H1 (cell line): ENCODE results near the gene VAPA. TPM values are rescaled to one million over a fixed set of nuclear protein-coding genes. Genes with fewer than 3 reads are reported as not detected.

Source experiments
- CTCF ChIA-PET: fragments of 300-600 bp; sonication (Branson Sonifier 250); formaldehyde crosslinking; loops from one replicate; lab custom pipeline; 2021; ENCODE audit not compliant: partially characterized antibody; lab: Charles Lee
- POLR2A ChIA-PET: fragments of 300-600 bp; sonication (Branson Sonifier 250); formaldehyde crosslinking; loops from one replicate; lab custom pipeline; 2021; ENCODE audit warnings: inconsistent platforms; ENCODE audit not compliant: partially characterized antibody; lab: Charles Lee
- DNase-seq, 2 experiments: peaks; one replicate each; pipeline versions ENCODE4 v3.0.0 to v3.0.0-alpha.2; 2010 to 2022; ENCODE audit warnings: low spot score in 2 of 2, low read depth in 1 of 2, mixed read lengths in 1 of 2
- FAIRE-seq: peaks from 2 replicates; lab custom pipeline; 2011; peaks lifted over from hg19 to GRCh38; lab: Jason Lieb, UNC
- H2AFZ ChIP-seq: 2 replicates; pipeline ENCODE4 v1.8.1; 2012; ENCODE audit warnings: low read length, inconsistent platforms
- H2AK5ac ChIP-seq: 2 replicates; pipeline ENCODE4 v1.6.1; 2013; ENCODE audit warnings: low read depth, low read length
- H2BK120ac ChIP-seq: replicated peaks from 2 replicates; pipeline ENCODE3; 2013; ENCODE audit warnings: low read depth, low read length, inconsistent platforms
- H2BK12ac ChIP-seq: 2 replicates; pipeline ENCODE4 v1.6.1; 2013; ENCODE audit warnings: low read depth, low read length
- H2BK15ac ChIP-seq: 2 replicates; pipeline ENCODE4 v1.6.1; 2013; ENCODE audit warnings: low read length
- H2BK20ac ChIP-seq: 2 replicates; pipeline ENCODE4 v1.6.1; 2013; ENCODE audit warnings: low read length
- H2BK5ac ChIP-seq: 2 replicates; pipeline ENCODE4 v1.6.1; 2013; ENCODE audit warnings: low read depth, low read length
- H3K14ac ChIP-seq: 2 replicates; pipeline ENCODE4 v1.6.1; 2013; ENCODE audit warnings: inconsistent platforms; ENCODE audit not compliant: insufficient read length
- H3K18ac ChIP-seq: 2 replicates; pipeline ENCODE4 v1.6.1; 2013; ENCODE audit warnings: low read length; ENCODE audit errors: extremely low read depth
- H3K23ac ChIP-seq: 2 replicates; pipeline ENCODE4 v1.6.1; 2013; ENCODE audit warnings: inconsistent platforms; ENCODE audit not compliant: insufficient read length
- H3K23me2 ChIP-seq: 2 replicates; pipeline ENCODE4 v1.6.1; 2013; ENCODE audit warnings: low read depth, low read length
- H3K27ac ChIP-seq: 2 replicates; pipeline ENCODE4 v1.6.1; 2011; ENCODE audit warnings: low read depth, low read length, inconsistent platforms
- H3K27me3 ChIP-seq, 4 experiments: replicated peaks in 1 of 4; 1 replicate in 1 of 4; 2 replicates in 3 of 4; pipeline versions ENCODE4 v1.6.1 to v1.8.1; 2011 to 2013; ENCODE audit warnings: low read length in 3 of 4, mild to moderate bottlenecking in 3 of 4, inconsistent platforms in 2 of 4, mixed read lengths in 2 of 4, moderate library complexity in 1 of 4; ENCODE audit not compliant: control insufficient read depth in 3 of 4, insufficient read depth in 3 of 4; ENCODE audit errors: extremely low read depth in 1 of 4
- H3K36me3 ChIP-seq, 4 experiments: 2 replicates each; pipeline versions ENCODE4 v1.6.1 to v1.8.1; 2011 to 2013; ENCODE audit warnings: mild to moderate bottlenecking in 4 of 4, low read length in 3 of 4, moderate library complexity in 2 of 4, control low read depth in 1 of 4, inconsistent platforms in 1 of 4; ENCODE audit not compliant: insufficient read depth in 4 of 4, control insufficient read depth in 2 of 4
- H3K4ac ChIP-seq: replicated peaks from 2 replicates; pipeline ENCODE3; 2013; ENCODE audit warnings: low read length, low read depth, mixed read lengths, inconsistent platforms; ENCODE audit not compliant: insufficient read length
- H3K4me1 ChIP-seq, 4 experiments: replicated peaks in 1 of 4; 1 replicate in 1 of 4; 2 replicates in 3 of 4; pipeline versions ENCODE4 v1.6.1 to v1.8.1; 2011 to 2013; ENCODE audit warnings: low read length in 3 of 4, inconsistent platforms in 2 of 4, mixed read lengths in 1 of 4; ENCODE audit not compliant: insufficient read depth in 4 of 4, control insufficient read depth in 3 of 4
- H3K4me2 ChIP-seq, 2 experiments: 2 replicates each; pipeline versions ENCODE4 v1.6.1 to v1.8.1; 2011 to 2013; ENCODE audit warnings: low read depth in 2 of 2, low read length in 2 of 2, control low read depth in 1 of 2, inconsistent platforms in 1 of 2, mild to moderate bottlenecking in 1 of 2; ENCODE audit not compliant: insufficient read depth in 1 of 2
- H3K4me3 ChIP-seq, 4 experiments: fragments of 200-600, 300-600 bp in 1 of 4; sonication (generic), shearing (Covaris generic), sonication (Bioruptor Twin) in 1 of 4; 2 replicates each; pipeline versions ENCODE4 v1.5.1 to v1.8.1; 2011 to 2016; ENCODE audit warnings: low read length in 4 of 4, low read depth in 3 of 4, control low read depth in 2 of 4, inconsistent platforms in 2 of 4, mild to moderate bottlenecking in 2 of 4, mixed read lengths in 1 of 4, moderate library complexity in 1 of 4; ENCODE audit not compliant: insufficient read depth in 2 of 4; ENCODE audit errors: extremely low read depth in 1 of 4
- H3K56ac ChIP-seq: replicated peaks from 2 replicates; pipeline ENCODE3; 2013; ENCODE audit warnings: low read depth, mild to moderate bottlenecking, mixed read lengths, low read length, inconsistent platforms; ENCODE audit not compliant: insufficient read length
- H3K79me1 ChIP-seq: 2 replicates; pipeline ENCODE4 v1.6.1; 2013; ENCODE audit warnings: low read depth, low read length, control low read depth
- H3K79me2 ChIP-seq, 2 experiments: 2 replicates each; pipeline versions ENCODE4 v1.6.1 to v1.8.1; 2012 to 2013; ENCODE audit warnings: low read length in 2 of 2, mild to moderate bottlenecking in 2 of 2, inconsistent platforms in 1 of 2; ENCODE audit not compliant: insufficient read depth in 2 of 2, control insufficient read depth in 1 of 2
- H3K9ac ChIP-seq, 4 experiments: replicated peaks in 1 of 4; 1 replicate in 1 of 4; 2 replicates in 3 of 4; pipeline versions ENCODE4 v1.6.1 to v1.8.1; 2011 to 2013; ENCODE audit warnings: low read depth in 3 of 4, low read length in 3 of 4, control low read depth in 2 of 4, mild to moderate bottlenecking in 2 of 4, moderate library complexity in 2 of 4, inconsistent platforms in 1 of 4; ENCODE audit errors: extremely low read depth in 1 of 4
- H3K9me3 ChIP-seq, 2 experiments: 2 replicates each; pipeline versions ENCODE4 v1.6.1 to v1.8.1; 2012 to 2013; ENCODE audit warnings: mild to moderate bottlenecking in 2 of 2, moderate library complexity in 2 of 2, control low read depth in 1 of 2, inconsistent platforms in 1 of 2, low read depth in 1 of 2, low read length in 1 of 2, mixed read lengths in 1 of 2; ENCODE audit not compliant: insufficient read depth in 2 of 2
- H4K20me1 ChIP-seq, 2 experiments: replicated peaks in 1 of 2; 2 replicates each; pipeline versions ENCODE3 to v1.8.1; 2011 to 2013; ENCODE audit warnings: inconsistent platforms in 2 of 2, low read length in 2 of 2, mild to moderate bottlenecking in 1 of 2; ENCODE audit not compliant: insufficient read depth in 2 of 2, control insufficient read depth in 1 of 2
- H4K5ac ChIP-seq: 2 replicates; pipeline ENCODE4 v1.6.1; 2013; ENCODE audit warnings: low read length, low read depth, mixed read lengths, inconsistent platforms; ENCODE audit not compliant: insufficient read length
- H4K8ac ChIP-seq: 2 replicates; pipeline ENCODE4 v1.8.0; 2013; ENCODE audit warnings: mild to moderate bottlenecking, moderate library complexity, low read length, inconsistent platforms; ENCODE audit not compliant: insufficient read depth; ENCODE audit errors: extremely low read depth
- H4K91ac ChIP-seq: replicated peaks from 2 replicates; pipeline ENCODE3; 2013; ENCODE audit warnings: low read length, mixed read lengths, inconsistent platforms; ENCODE audit not compliant: insufficient read length
- MAX ChIP-seq: IDR thresholded peaks from 2 replicates; pipeline ENCODE4 v1.6.1; 2012; ENCODE audit warnings: inconsistent platforms
- WGBS, 2 experiments: shearing (Covaris generic) in 1 of 2; methylation state at CpG; one replicate each; pipeline versions ENCODE4 v1.1.6 to v1.1.7; 2013 to 2015; ENCODE audit warnings: low lambda C conversion rate in 2 of 2, mixed read lengths in 2 of 2, inconsistent platforms in 1 of 2, low coverage in 1 of 2, missing lambda C conversion rate in 1 of 2; ENCODE audit not compliant: insufficient replicate concordance in 2 of 2, insufficient coverage in 1 of 2, insufficient read length in 1 of 2; ENCODE audit errors: extremely low coverage in 1 of 2, missing lambda C conversion rate in 1 of 2; 5-methylcytosine and 5-hydroxymethylcytosine counted together
- polyA plus RNA-seq, 7 experiments: library from polyadenylated mRNA; depleted of rRNA in 3 of 7; stranded (reverse) in 5 of 7; unstranded in 2 of 7; fragments of >200 nt in 5 of 7; fragments of 200-250 nt in 2 of 7; gene quantifications; 1 replicate in 5 of 7; 2 replicates in 1 of 7; 4 replicates in 1 of 7; pipeline versions ENCODE4 v1.2.1 to v1.2.3, GENCODE V29; 2011 to 2013; ENCODE audit warnings: missing spikeins in 2 of 7, mixed read lengths in 2 of 7
- total RNA-seq: library from RNA; stranded (reverse); fragmentation: NEBNext Ultra II Directional; extraction: Animal tissue kit (Norgen Biotek cat#: 25700); gene quantifications from 2 replicates; pipeline ENCODE4 v1.2.1, GENCODE V29; 2021

The VAPA gene
- total and polyA plus RNA-seq, 2 of the 8 experiments (the other 6 are each of a cell fraction or from before 2014, with no cell fraction given) = 79.7 to 130 TPM

GRCh38 chr18:9996094-9996493, 82.3 kb downstream of the VAPA start:
- no peak overlapping the region for H3K56ac ChIP-seq
- H3K4me3 ChIP-seq = no peak overlapping the region
- no peak overlapping the region for H3K14ac ChIP-seq
- H3K27me3 ChIP-seq = peaks cover 0 to 2% (median 0%) of the 10 kb centered on the region in 4 experiments; a peak in 1 of 7 replicates
- H3K36me3 ChIP-seq = no peaks in the 10 kb centered on the region
- H4K8ac ChIP-seq = no peak overlapping the region
- H3K18ac ChIP-seq = no peak overlapping the region
- 72 to 100% methylated on average over 1 to 3 of the region's 3 CpGs for WGBS, 2 experiments
- no peak overlapping the region for H4K5ac ChIP-seq
- no peaks in the 10 kb centered on the region for H3K23me2 ChIP-seq
- no peak overlapping the region for H2BK12ac ChIP-seq
- POLR2A ChIA-PET = no interaction called here
- H2BK20ac ChIP-seq = no peak overlapping the region
- no peak overlapping the region for H3K4me2 ChIP-seq
- DNase-seq = no peak
- H2AFZ ChIP-seq = no peak overlapping the region
- no peak overlapping the region for H4K91ac ChIP-seq
- H3K9me3 ChIP-seq = peaks cover 3 to 4% of the 10 kb centered on the region in 2 experiments; a peak in 2 of 4 replicates
- no peaks in the 10 kb centered on the region for H3K79me1 ChIP-seq
- H4K20me1 ChIP-seq = no peaks in the 10 kb centered on the region
- H3K79me2 ChIP-seq = no peaks in the 10 kb centered on the region
- H3K4ac ChIP-seq = no peak overlapping the region
- no peak for TF ChIP-seq MAX
- no peak overlapping the region for H2AK5ac ChIP-seq
- no peak for FAIRE-seq
- H3K4me1 ChIP-seq = no peaks in the 10 kb centered on the region
- H2BK5ac ChIP-seq = no peak overlapping the region
- no peak overlapping the region for H2BK15ac ChIP-seq
- CTCF ChIA-PET = no interaction called here
- no peak overlapping the region for H3K27ac ChIP-seq
- H3K23ac ChIP-seq = no peak overlapping the region
- no peak overlapping the region for H3K9ac ChIP-seq
- H2BK120ac ChIP-seq = no peak overlapping the region
